Type B pancreatic cell (in vitro differentiated cells): ENCODE results near the gene FMNL2. TPM values are rescaled to one million over a fixed set of nuclear protein-coding genes. Genes with fewer than 3 reads are reported as not detected.

Source experiments
- DNase-seq: peaks from one replicate; pipeline ENCODE4 v3.0.0; 2021; ENCODE audit warnings: mixed read lengths; ENCODE audit not compliant: unreplicated experiment; ENCODE audit errors: extremely low spot score
- H3K27ac Mint-ChIP-seq: 2 replicates; pipeline ENCODE4 v1.8.0; 2021; ENCODE audit warnings: mild to moderate bottlenecking, mixed read lengths
- H3K27me3 Mint-ChIP-seq: 2 replicates; pipeline ENCODE4 v1.8.0; 2021; ENCODE audit warnings: mixed read lengths
- H3K36me3 Mint-ChIP-seq: 2 replicates; pipeline ENCODE4 v1.8.0; 2021; ENCODE audit warnings: mixed read lengths
- H3K4me1 Mint-ChIP-seq: one replicate; pipeline ENCODE4 v1.8.0; 2021; ENCODE audit warnings: mixed read lengths; ENCODE audit not compliant: unreplicated experiment
- H3K4me3 Mint-ChIP-seq: 2 replicates; pipeline ENCODE4 v1.8.0; 2021; ENCODE audit warnings: mild to moderate bottlenecking, mixed read lengths
- H3K9me3 Mint-ChIP-seq: 2 replicates; pipeline ENCODE4 v1.8.0; 2021; ENCODE audit warnings: mixed read lengths
- CTCF ChIP-seq: fragments of 200-600 bp; sonication (generic); conservative IDR thresholded peaks from 2 replicates; pipeline ENCODE4 v1.5.0; 2021; ENCODE audit warnings: antibody characterized with exemption, mild to moderate bottlenecking
- total RNA-seq: library from RNA; stranded (reverse); gene quantifications from 2 replicates; pipeline ENCODE4 v1.2.1, GENCODE V29; 2021; ENCODE audit warnings: low replicate concordance

The FMNL2 gene
- total RNA-seq, 1 donor from 2014 or later = 62.1 TPM

- peaks cover 59% of the 10 kb centered on the region for H3K4me1 Mint-ChIP-seq
- H3K27ac Mint-ChIP-seq = no peak overlapping the region
- TF ChIP-seq CTCF = no peak
- H3K9me3 Mint-ChIP-seq = peaks cover 5% of the 10 kb centered on the region
- H3K4me3 Mint-ChIP-seq = no peak overlapping the region
- no peaks in the 10 kb centered on the region for H3K27me3 Mint-ChIP-seq
- H3K36me3 Mint-ChIP-seq = peaks cover 12% of the 10 kb centered on the region
- no peak for DNase-seq
Observed at GRCh38 chr2:152452256-152452973, 117.4 kb downstream of the FMNL2 start.

- Mint-ChIP-seq H3K9me3 (peaks cover 7% of the 10 kb centered on the region), H3K27ac (peak overlapping the region; percentile 62), H3K36me3 (peaks cover 13% of the 10 kb centered on the region), H3K27me3 (no peaks in the 10 kb centered on the region), H3K4me3 (peak overlapping the region; percentile 17), H3K4me1 (peaks cover 53% of the 10 kb centered on the region)
- no peak for TF ChIP-seq CTCF
- no peak for DNase-seq
Observed at GRCh38 chr2:152453129-152453911, 118.3 kb downstream of the FMNL2 start.

DNA sequence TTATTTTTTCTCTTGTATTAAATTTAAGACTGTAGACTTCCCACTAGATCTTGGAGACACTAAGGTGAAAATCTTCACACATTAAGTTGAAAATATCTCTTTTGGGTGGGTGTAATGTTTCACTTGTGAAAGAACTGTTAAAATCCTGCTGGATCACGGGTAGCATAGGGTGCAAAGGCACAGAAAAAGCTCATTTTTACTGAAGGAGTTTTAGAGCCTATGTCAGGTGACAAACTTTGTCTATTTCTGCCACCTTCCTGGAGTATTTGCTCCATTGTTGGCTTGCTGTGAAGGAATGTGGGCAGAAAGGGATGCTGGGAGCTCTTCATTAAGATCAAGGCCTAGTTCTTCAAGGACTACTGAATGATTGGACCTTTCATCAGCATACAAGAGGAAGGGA lies 119.4 kb downstream of the FMNL2 start:
- H3K4me1 Mint-ChIP-seq = peaks cover 43% of the 10 kb centered on the region
- no peak overlapping the region for H3K4me3 Mint-ChIP-seq
- H3K9me3 Mint-ChIP-seq = peaks cover 12% of the 10 kb centered on the region
- no peaks in the 10 kb centered on the region for H3K27me3 Mint-ChIP-seq
- H3K27ac Mint-ChIP-seq = no peak overlapping the region
- DNase-seq = no peak
- H3K36me3 Mint-ChIP-seq = peaks cover 17% of the 10 kb centered on the region
- no peak for TF ChIP-seq CTCF

GRCh38 chr2:152454960-152455359 lies 120.0 kb downstream of the FMNL2 start:
- DNase-seq = no peak
- Mint-ChIP-seq H3K27ac (no peak overlapping the region), H3K4me1 (peaks cover 37% of the 10 kb centered on the region), H3K9me3 (peaks cover 12% of the 10 kb centered on the region), H3K36me3 (peaks cover 17% of the 10 kb centered on the region), H3K4me3 (no peak overlapping the region), H3K27me3 (no peaks in the 10 kb centered on the region)
- TF ChIP-seq CTCF = no peak

DNA sequence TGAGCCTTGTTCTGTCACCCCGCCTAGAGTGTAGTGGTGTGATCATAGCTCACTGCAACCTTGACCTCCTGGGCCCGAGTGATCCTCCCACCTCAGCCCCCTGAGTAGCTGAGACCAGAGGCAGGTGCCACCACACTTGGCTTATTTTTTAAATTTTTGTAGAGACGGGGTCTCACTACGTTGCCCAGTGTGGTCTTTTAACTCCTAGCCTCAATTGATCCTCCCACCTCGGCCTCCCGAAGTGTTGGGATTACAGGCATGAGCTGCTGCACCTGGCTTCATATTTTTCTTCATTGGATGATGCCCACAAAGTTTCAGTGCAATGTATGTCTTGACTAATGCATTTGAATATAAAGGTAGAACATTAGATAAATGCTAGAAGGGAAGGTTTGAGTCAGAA lies 120.8 kb downstream of the FMNL2 start:
- no peak overlapping the region for H3K27ac Mint-ChIP-seq
- H3K9me3 Mint-ChIP-seq = peaks cover 12% of the 10 kb centered on the region
- peaks cover 17% of the 10 kb centered on the region for H3K36me3 Mint-ChIP-seq
- TF ChIP-seq CTCF = no peak
- no peak overlapping the region for H3K4me3 Mint-ChIP-seq
- DNase-seq = no peak
- H3K27me3 Mint-ChIP-seq = no peaks in the 10 kb centered on the region
- H3K4me1 Mint-ChIP-seq = peaks cover 33% of the 10 kb centered on the region
